Measurements from ENCODE around the gene ARID3A.
"Not testable (repeated sequence)": the region's sequence is repeated elsewhere in the genome, so short reads cannot be mapped to it uniquely, and the experiment has no call there.

ARID3A gene

GRCh38 chr19:1017906-1018305, 92.1 kb downstream of the ARID3A start:
- no peak for DNase-seq (ENCODE audit: low read depth)

GRCh38 chr19:1018393-1018792, 92.6 kb downstream of the ARID3A start:
- no peak for DNase-seq (ENCODE audit: low read depth)

GRCh38 chr19:1018932-1019615, 93.2 kb downstream of the ARID3A start:
- no peak for DNase-seq (ENCODE audit: low read depth)

GRCh38 chr19:1019616-1019961, 93.8 kb downstream of the ARID3A start:
- DNase-seq (ENCODE audit: low read depth) = no peak

- DNase-seq (ENCODE audit: low read depth) = peak; percentile 41
Observed at GRCh38 chr19:1019980-1020867, 94.4 kb downstream of the ARID3A start.

- peak; percentile 98 for DNase-seq (ENCODE audit: low read depth)
Observed at GRCh38 chr19:1020868-1021425, 95.1 kb downstream of the ARID3A start, which contains the start of gene TMEM259. Gene TMEM259 (minus strand): TSS chr19:1021123. CDS start chr19:1020996, 127 bp downstream.

GRCh38 chr19:1023883-1024188, 98.0 kb downstream of the ARID3A start:
- not testable (repeated sequence) for DNase-seq (ENCODE audit: low read depth)

GRCh38 chr19:1025080-1025479, 99.2 kb downstream of the ARID3A start:
- not testable (repeated sequence) for DNase-seq (ENCODE audit: low read depth)

Measured in ELR (cell line).